Osteocyte (in vitro differentiated cells): Measurements from ENCODE around the gene POU3F1. TPM values are rescaled to one million over a fixed set of nuclear protein-coding genes. Genes with fewer than 3 reads are reported as not detected.

ENCODE experiments used
- DNase-seq: peaks from one replicate; pipeline ENCODE4 v3.0.0; 2021; ENCODE audit warnings: mixed read lengths; ENCODE audit not compliant: unreplicated experiment; ENCODE audit errors: extremely low spot score
- H3K27ac Mint-ChIP-seq: one replicate; pipeline ENCODE4 v1.8.0; 2021; ENCODE audit warnings: mild to moderate bottlenecking, mixed read lengths; ENCODE audit not compliant: unreplicated experiment
- H3K27me3 Mint-ChIP-seq: one replicate; pipeline ENCODE4 v1.8.0; 2021; ENCODE audit warnings: mixed read lengths; ENCODE audit not compliant: unreplicated experiment
- H3K36me3 Mint-ChIP-seq: one replicate; pipeline ENCODE4 v1.8.0; 2021; ENCODE audit warnings: mixed read lengths; ENCODE audit not compliant: unreplicated experiment
- H3K4me1 Mint-ChIP-seq: one replicate; pipeline ENCODE4 v1.8.0; 2021; ENCODE audit warnings: mixed read lengths; ENCODE audit not compliant: unreplicated experiment
- H3K4me3 Mint-ChIP-seq: one replicate; pipeline ENCODE4 v1.8.0; 2021; ENCODE audit warnings: mild to moderate bottlenecking, moderate library complexity, mixed read lengths; ENCODE audit not compliant: unreplicated experiment
- H3K9me3 Mint-ChIP-seq: one replicate; pipeline ENCODE4 v1.8.0; 2021; ENCODE audit warnings: mixed read lengths; ENCODE audit not compliant: unreplicated experiment
- CTCF ChIP-seq: fragments of 200-600 bp; sonication (generic); IDR thresholded peaks from 2 replicates; pipeline ENCODE4 v1.5.0; 2021; ENCODE audit warnings: antibody characterized with exemption, mild to moderate bottlenecking, moderate library complexity
- total RNA-seq: library from RNA; stranded (reverse); gene quantifications from 2 replicates; pipeline ENCODE4 v1.2.1, GENCODE V29; 2021

Gene POU3F1
- total RNA-seq, 1 donor from 2014 or later, result 1.8 TPM

- H3K4me3 Mint-ChIP-seq, result peak overlapping the region; percentile 30
- no peaks in the 10 kb centered on the region for H3K9me3 Mint-ChIP-seq
- H3K4me1 Mint-ChIP-seq, result peaks cover 16% of the 10 kb centered on the region
- peaks cover 55% of the 10 kb centered on the region for H3K27me3 Mint-ChIP-seq
- H3K36me3 Mint-ChIP-seq, result peaks cover 6% of the 10 kb centered on the region
- no peak for DNase-seq
- TF ChIP-seq CTCF, result no peak
- no peak overlapping the region for H3K27ac Mint-ChIP-seq
Measured at GRCh38 chr1:38043036-38043747, 3.4 kb downstream of the POU3F1 start.

GRCh38 chr1:38041936-38042834, 4.4 kb downstream of the POU3F1 start:
- H3K4me3 Mint-ChIP-seq, result no peak overlapping the region
- DNase-seq, result no peak
- no peak for TF ChIP-seq CTCF
- peaks cover 52% of the 10 kb centered on the region for H3K27me3 Mint-ChIP-seq
- H3K4me1 Mint-ChIP-seq, result peaks cover 11% of the 10 kb centered on the region
- no peaks in the 10 kb centered on the region for H3K9me3 Mint-ChIP-seq
- H3K36me3 Mint-ChIP-seq, result peaks cover 6% of the 10 kb centered on the region
- no peak overlapping the region for H3K27ac Mint-ChIP-seq

- no peak for DNase-seq
- H3K4me1 Mint-ChIP-seq, result peaks cover 5% of the 10 kb centered on the region
- H3K27ac Mint-ChIP-seq, result no peak overlapping the region
- H3K4me3 Mint-ChIP-seq, result no peak overlapping the region
- no peaks in the 10 kb centered on the region for H3K9me3 Mint-ChIP-seq
- H3K36me3 Mint-ChIP-seq, result peaks cover 6% of the 10 kb centered on the region
- peaks cover 45% of the 10 kb centered on the region for H3K27me3 Mint-ChIP-seq
- TF ChIP-seq CTCF, result no peak
Measured at GRCh38 chr1:38039331-38040088, 7.1 kb downstream of the POU3F1 start.

DNA sequence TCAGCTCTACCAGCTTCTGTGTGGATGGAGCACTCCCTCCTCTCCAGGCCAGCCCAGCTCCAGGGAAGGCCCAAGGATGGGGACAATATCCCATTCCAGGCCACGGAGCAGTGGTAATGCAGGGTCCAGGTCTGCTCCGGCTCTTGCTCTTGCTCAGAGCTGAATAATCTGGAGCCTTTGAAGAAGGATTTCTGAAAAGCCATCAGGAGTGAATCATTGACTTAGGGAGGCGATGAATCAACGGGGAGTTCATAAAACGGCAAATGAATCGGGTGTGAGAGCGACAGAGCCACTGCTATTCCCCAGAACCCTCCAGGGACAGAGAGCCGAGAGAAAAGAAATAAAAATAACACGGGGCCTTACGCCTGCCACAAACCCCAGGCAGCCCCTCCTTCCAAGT, 7.7 kb downstream of the POU3F1 start:
- Mint-ChIP-seq H3K9me3 (no peaks in the 10 kb centered on the region), H3K36me3 (peaks cover 6% of the 10 kb centered on the region), H3K4me1 (peaks cover under 1% of the 10 kb centered on the region), H3K27me3 (peaks cover 39% of the 10 kb centered on the region), H3K4me3 (no peak overlapping the region), H3K27ac (no peak overlapping the region)
- no peak for TF ChIP-seq CTCF
- DNase-seq, result no peak
